T-helper 22 cell (primary cell): Measurements from ENCODE around the gene GABRA1.

Experiments used
- DNase-seq: peaks from one replicate; pipeline ENCODE4 v3.0.0-alpha.2; 2020; ENCODE audit warnings: low read depth

Gene GABRA1

DNA sequence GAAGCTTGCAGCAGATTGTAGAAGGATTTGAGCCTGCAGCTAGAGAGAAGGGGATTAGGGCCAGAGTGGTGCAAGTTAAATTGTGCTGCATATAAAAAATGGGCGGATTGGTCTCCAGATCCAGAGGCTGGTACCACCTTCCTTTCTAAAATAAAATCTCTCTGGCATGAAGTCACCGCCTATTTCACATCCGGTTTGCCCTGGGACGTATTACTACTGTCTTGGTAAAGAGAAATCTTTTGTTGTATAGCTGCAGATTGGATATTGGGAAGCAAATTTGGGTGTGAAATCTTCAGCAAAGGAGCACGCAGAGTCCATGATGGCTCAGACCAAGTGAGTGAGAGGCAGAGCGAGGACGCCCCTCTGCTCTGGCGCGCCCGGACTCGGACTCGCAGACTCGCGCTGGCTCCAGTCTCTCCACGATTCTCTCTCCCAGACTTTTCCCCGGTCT, at the start of gene GABRA1:
Gene GABRA1, plus strand, starts transcription at position 180 of the 451 bp plus-strand sequence. CDS start 2,691 bp downstream, outside the sequence.
- DNase-seq: no peak

DNA sequence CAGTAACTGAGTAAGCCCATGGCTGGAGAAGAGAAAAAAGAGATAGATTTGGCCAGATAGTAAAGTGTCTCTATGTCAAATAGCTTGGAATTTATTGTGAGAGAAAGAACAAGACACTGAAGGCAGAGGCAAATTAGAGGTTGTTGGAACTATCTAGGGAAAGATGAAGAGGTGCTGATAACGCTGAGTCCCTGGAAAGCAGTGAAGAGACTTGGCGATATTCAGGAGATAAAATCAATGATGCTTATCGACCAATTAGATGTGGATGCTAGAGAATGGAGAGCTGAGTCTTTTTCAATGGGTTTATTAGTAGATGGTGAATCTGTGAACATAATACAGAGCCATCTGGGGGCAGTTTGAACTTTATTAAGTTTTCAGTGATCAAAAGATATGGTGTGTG, 48.6 kb upstream of the GABRA1 start:
- DNase-seq: no peak

- DNase-seq: no peak
Measured at GRCh38 chr5:161804263-161804662, 43.7 kb upstream of the GABRA1 start.

DNA sequence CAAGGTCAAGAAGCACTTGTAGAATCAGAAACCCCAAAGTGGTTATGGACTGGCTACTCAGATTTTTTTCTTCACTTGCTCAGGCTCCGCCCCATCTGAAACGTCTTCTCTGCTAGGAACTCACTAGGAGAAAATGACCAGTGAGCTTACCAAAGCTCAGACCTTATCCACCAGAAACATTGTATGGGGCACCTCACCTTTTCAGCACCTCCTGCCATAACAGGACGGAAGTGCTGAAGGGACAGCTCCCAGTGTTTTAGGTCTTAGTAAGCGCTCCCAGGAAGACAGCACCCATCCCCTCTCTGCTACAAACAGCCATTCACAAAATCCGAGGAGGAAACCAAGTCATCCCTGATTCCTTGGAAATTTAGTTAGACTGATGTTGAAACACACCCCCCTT, 1.2 kb upstream of the GABRA1 start:
- no peak for DNase-seq

DNA sequence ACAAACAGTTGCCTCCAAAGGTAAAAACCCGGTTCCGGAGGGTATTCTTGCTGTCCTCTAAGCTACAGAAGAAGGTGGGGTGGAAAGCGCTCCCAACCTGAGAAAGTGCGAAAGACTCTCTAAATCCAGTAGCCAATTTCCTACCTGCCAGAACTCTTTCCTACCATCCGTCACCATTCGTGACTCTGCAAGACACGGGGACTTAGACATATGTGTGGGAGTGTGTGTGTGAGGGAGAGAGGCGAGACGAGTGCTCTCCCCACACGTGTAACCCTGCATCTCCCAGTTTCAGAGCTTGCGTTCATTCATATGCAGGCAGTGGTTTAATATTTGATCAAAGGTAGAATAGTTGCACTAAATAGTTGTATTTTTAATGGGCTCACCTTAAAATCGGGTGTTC, 473 bp upstream of the GABRA1 start:
- DNase-seq: no peak

DNA sequence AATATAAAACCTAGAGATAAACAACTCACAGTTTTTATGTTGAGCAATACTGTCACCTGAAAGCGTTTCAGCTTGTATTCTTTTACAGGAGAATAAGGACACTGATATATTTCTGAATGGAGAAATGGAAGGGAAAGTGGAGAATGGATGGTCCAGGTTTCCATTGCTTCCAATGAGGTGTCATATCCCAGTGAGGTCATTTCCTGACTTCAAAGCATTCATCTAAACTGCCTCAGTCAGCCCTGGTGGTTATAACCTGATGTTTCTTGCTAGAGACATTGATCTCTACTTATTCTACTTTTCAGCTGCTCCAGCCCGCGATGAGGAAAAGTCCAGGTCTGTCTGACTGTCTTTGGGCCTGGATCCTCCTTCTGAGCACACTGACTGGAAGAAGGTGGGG, 2.6 kb downstream of the GABRA1 start:
- no peak for DNase-seq

GRCh38 chr5:161851691-161852299, 3.9 kb downstream of the GABRA1 start:
- no peak for DNase-seq

- DNase-seq: no peak
Measured at GRCh38 chr5:161857358-161857757, 9.4 kb downstream of the GABRA1 start.

- DNase-seq: no peak
Measured at GRCh38 chr5:161863259-161863658, 15.3 kb downstream of the GABRA1 start.

DNA sequence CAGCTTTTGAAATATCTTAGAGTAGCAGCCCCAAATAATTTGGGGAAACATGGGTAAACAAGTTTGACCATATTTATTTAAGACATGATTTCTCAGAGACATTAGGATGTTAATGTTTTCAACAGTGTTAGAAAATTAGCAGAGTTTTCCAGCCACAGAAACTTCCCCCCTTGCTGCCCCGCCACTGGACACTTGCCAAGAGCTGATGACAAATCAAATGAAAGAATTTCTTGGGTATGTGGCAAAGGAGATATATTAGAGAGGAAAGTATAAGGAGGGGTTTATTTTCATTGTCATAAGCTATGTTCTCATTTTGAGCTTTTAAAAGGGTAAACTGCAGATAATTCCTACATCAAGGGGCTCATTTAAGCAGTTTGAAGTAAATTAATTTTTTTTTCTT, 15.9 kb downstream of the GABRA1 start:
- DNase-seq: no peak

DNA sequence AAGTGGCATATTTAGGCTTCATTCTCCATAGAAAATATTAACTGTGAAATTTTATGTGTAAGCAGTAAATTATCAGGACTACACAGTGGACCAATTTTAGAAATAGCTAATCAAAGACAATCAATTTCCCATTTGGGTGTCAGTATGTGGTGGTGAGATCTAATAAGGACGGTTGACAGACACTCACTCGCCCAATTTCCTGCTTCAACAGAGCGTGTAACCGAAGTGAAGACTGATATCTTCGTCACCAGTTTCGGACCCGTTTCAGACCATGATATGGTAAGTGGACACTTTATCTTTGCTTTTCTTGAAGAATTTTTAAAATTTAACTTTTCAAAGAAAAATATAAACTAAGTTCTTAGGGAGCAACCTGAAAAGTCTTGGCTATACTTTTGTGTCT, 17.6 kb downstream of the GABRA1 start:
- DNase-seq: no peak

DNA sequence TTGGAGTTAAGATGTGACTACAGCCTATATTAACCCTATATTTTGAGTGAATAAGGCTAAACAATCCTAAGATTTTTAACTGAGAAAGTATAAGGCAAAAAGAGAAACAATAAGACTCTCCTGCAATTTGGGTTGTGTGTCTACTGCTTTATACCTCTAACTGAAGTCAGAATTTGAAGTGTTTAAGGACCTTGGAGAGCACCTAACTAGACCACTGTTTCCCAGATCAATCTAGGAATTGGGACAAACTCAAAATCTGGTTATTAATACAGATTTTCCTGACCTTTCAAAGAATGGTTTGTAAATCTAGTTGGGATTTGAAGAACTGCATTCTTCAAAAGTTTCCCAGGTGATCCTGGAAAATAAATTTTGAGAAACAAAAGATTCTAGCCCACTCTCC, 42.1 kb downstream of the GABRA1 start:
- no peak for DNase-seq

DNA sequence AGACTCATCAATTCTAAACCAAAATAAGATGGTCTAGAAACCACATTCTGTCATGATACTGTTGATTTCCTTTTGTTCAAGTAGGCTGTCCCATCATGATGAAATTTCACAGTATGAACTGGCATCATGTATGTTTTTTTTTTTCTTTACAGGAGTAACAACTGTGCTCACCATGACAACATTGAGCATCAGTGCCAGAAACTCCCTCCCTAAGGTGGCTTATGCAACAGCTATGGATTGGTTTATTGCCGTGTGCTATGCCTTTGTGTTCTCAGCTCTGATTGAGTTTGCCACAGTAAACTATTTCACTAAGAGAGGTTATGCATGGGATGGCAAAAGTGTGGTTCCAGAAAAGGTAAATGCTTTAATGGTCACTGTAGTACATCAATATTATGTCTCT, 47.6 kb downstream of the GABRA1 start:
- DNase-seq: no peak

GRCh38 chr5:161897033-161897432, 49.1 kb downstream of the GABRA1 start:
- no peak for DNase-seq

DNA sequence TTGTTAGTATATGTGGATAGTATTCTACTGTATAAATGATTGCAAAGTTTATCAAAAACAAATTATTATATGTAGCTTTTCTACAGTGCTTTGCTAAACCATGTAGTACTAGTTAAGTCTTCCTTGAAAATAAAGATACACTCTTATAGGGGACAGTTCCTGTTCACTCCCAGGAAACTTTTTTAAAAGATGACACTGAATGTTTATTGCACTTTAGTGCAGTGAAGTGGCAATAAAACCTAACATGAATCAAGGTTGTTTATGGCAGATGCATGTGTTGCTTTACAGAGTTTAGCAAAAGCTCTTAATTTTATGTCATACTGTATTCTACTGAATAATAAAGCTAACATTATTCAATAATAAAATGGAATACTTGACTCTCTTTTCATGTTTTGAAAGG, 51.7 kb downstream of the GABRA1 start:
- DNase-seq: no peak

GRCh38 chr5:161900981-161901380, 53.1 kb downstream of the GABRA1 start:
- no peak for DNase-seq

GRCh38 chr5:161921781-161922180, 73.9 kb downstream of the GABRA1 start:
- DNase-seq: no peak

DNA sequence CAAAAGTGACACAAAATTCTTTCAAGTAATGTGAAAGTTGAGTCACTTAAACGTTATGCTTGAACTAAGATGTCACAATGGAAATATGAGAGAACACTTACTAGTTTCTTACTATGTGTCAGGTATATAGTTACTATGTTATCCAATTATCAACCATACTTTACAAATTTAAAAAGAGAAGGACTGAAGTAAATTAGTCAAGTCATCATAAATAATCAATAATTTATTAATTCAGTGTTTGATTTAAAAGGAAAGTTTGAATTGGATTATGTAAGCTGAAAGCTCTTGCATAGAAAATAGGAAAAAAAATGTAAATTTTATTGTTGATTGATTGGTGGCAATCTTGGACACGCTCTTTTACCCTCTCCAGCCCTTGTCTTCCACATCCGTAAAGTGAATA, 76.3 kb downstream of the GABRA1 start:
- DNase-seq: no peak

- DNase-seq: no peak
Measured at GRCh38 chr5:161925960-161926359, 78.0 kb downstream of the GABRA1 start.

DNA sequence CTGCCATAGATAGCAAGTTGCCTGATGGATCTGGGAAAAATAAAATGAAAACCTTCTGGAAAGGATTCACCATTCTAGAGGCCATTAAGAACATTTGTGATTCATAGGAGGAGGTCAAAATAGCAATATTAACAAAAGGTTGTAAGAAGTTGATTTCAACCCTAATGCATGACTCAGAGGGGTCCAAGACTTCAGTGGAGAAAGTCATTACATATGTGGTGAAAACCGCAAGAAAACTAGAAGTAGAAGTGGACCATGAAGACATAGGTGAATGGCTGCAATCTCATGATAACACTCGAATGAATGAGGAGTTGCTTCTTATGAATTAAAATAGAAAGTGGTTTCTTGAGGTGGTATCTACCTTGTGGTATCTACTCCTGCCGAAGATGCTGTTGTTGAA, 86.6 kb downstream of the GABRA1 start:
- no peak for DNase-seq

DNA sequence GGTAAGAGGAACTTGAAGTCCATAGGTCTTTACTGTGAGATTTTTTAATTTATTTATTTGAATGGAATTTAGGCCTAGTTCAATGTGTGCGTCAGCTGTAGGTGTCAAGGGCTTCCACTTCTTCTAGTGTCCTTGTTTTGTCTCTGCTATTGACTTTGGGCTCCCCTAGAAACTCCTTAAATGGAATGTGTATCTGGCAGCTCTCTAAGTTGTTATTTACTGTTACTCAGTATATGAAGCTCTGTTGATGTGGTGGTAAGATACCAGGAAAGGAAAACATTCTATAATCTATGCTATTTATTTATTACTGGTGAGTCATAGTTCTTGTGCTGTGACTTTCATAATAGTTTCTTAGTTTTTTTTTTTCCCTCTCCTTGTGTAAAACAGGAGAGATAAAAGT, 97.1 kb downstream of the GABRA1 start:
- DNase-seq: no peak

DNA sequence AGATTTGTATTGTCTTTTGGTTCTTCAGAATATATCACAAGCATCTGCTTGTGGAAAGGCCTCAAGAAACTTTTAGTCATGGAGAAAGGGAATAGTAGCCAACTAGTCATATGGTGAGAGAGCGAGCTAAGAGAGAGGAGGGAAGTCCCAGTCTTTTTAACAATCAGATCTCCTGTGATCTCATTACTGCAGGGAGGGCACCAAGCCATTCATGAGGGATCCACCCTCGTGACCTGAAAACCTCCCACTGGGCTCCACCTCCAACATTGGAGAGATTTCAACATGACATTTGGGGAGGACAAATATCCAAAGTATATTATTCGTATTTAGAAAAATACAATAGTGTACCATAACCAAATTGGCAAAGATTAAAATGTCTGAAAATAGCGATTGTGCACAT, 99.0 kb downstream of the GABRA1 start:
- no peak for DNase-seq
